ENCODE data around the gene IRAK2. TPM values are rescaled to one million over a fixed set of nuclear protein-coding genes. Genes with fewer than 3 reads are reported as not detected.

Gene IRAK2
- total RNA-seq, 2 donors from 2014 or later = 1.1 to 2.8 TPM

- H3K27me3 ChIP-seq = no peaks in the 10 kb centered on the region
- no peak for DNase-seq (ENCODE audit: low spot score)
- no peaks in the 10 kb centered on the region for H3K9me3 ChIP-seq
- no peak for TF ChIP-seq CTCF (IDR thresholded peaks at IDR 0.05)
- peaks cover 0 to 5% of the 10 kb centered on the region in 2 donors for H3K4me1 ChIP-seq
- H3K4me3 ChIP-seq = no peak overlapping the region
- H3K36me3 ChIP-seq = no peaks in the 10 kb centered on the region
- no peak overlapping the region for H3K27ac ChIP-seq
Observed at GRCh38 chr3:10182950-10183349, 18.2 kb downstream of the IRAK2 start.

GRCh38 chr3:10184250-10184649 is 19.5 kb downstream of the IRAK2 start:
- no peaks in the 10 kb centered on the region for H3K9me3 ChIP-seq
- no peaks in the 10 kb centered on the region for H3K36me3 ChIP-seq
- no peak overlapping the region for H3K27ac ChIP-seq
- DNase-seq (ENCODE audit: low spot score) = no peak
- peaks cover 0 to 11% of the 10 kb centered on the region in 2 donors for H3K4me1 ChIP-seq
- no peak overlapping the region for H3K4me3 ChIP-seq
- TF ChIP-seq CTCF (IDR thresholded peaks at IDR 0.05) = no peak
- no peaks in the 10 kb centered on the region for H3K27me3 ChIP-seq

- H3K27me3 ChIP-seq = no peaks in the 10 kb centered on the region
- no peaks in the 10 kb centered on the region for H3K9me3 ChIP-seq
- H3K27ac ChIP-seq = peak overlapping the region in 1 of 2 donors; percentile 23
- no peak for DNase-seq (ENCODE audit: low spot score)
- TF ChIP-seq CTCF (IDR thresholded peaks at IDR 0.05) = no peak
- H3K4me1 ChIP-seq = peaks cover 0 to 28% of the 10 kb centered on the region in 2 donors
- no peaks in the 10 kb centered on the region for H3K36me3 ChIP-seq
- no peak overlapping the region for H3K4me3 ChIP-seq
Observed at GRCh38 chr3:10185804-10186762, 21.4 kb downstream of the IRAK2 start.

- no peak for TF ChIP-seq CTCF (IDR thresholded peaks at IDR 0.05)
- Histone ChIP-seq H3K4me1 (peaks cover 0 to 41% of the 10 kb centered on the region in 2 donors), H3K36me3 (no peaks in the 10 kb centered on the region)
Observed at GRCh38 chr3:10187290-10187876, 22.7 kb downstream of the IRAK2 start.

GRCh38 chr3:10187944-10188343 is 23.2 kb downstream of the IRAK2 start:
- no peak overlapping the region for H3K27ac ChIP-seq
- H3K9me3 ChIP-seq = no peaks in the 10 kb centered on the region
- H3K4me3 ChIP-seq = no peak overlapping the region
- H3K4me1 ChIP-seq = peaks cover 0 to 47% of the 10 kb centered on the region in 2 donors
- H3K27me3 ChIP-seq = no peaks in the 10 kb centered on the region
- TF ChIP-seq CTCF (IDR thresholded peaks at IDR 0.05) = no peak
- no peaks in the 10 kb centered on the region for H3K36me3 ChIP-seq
- no peak for DNase-seq (ENCODE audit: low spot score)

More at GRCh38 chr3:10187290-10187876, 22.7 kb downstream of the IRAK2 start:
- DNase-seq (ENCODE audit: low spot score) = no peak
- Histone ChIP-seq H3K9me3 (no peaks in the 10 kb centered on the region), H3K27ac (no peak overlapping the region), H3K27me3 (no peaks in the 10 kb centered on the region), H3K4me3 (no peak overlapping the region)
